DMS79 treated with DMSO at 0.1 percent for 48 hours (cell line): Measurements from ENCODE around the gene PKP4.
"Not testable (repeated sequence)": the region's sequence is repeated elsewhere in the genome, so short reads cannot be mapped to it uniquely, and the experiment has no call there.

Source experiments
- DNase-seq: peaks from one replicate; lab custom pipeline; 2025; lab: John Stamatoyannopoulos, UW

Gene PKP4

GRCh38 chr2:158473300-158473699 lies 16.5 kb downstream of the PKP4 start:
- DNase-seq: not testable (repeated sequence)

GRCh38 chr2:158473719-158474392 lies 17.1 kb downstream of the PKP4 start:
- no peak for DNase-seq

GRCh38 chr2:158474526-158475011 lies 17.8 kb downstream of the PKP4 start:
- not testable (repeated sequence) for DNase-seq

GRCh38 chr2:158477202-158477601 lies 20.4 kb downstream of the PKP4 start:
- DNase-seq: no peak

GRCh38 chr2:158478237-158478636 lies 21.5 kb downstream of the PKP4 start:
- DNase-seq: no peak

- no peak for DNase-seq
Measured at GRCh38 chr2:158478816-158479215, 22.1 kb downstream of the PKP4 start.

- DNase-seq: no peak
Measured at GRCh38 chr2:158481116-158481515, 24.4 kb downstream of the PKP4 start.

GRCh38 chr2:158482594-158482993 lies 25.8 kb downstream of the PKP4 start:
- no peak for DNase-seq

- DNase-seq: no peak
Measured at GRCh38 chr2:158484892-158485556, 28.3 kb downstream of the PKP4 start.

GRCh38 chr2:158486150-158486969 lies 29.6 kb downstream of the PKP4 start:
- DNase-seq: no peak

GRCh38 chr2:158486970-158487325 lies 30.2 kb downstream of the PKP4 start:
- no peak for DNase-seq

- no peak for DNase-seq
Measured at GRCh38 chr2:158487419-158487818, 30.7 kb downstream of the PKP4 start.

GRCh38 chr2:158488442-158489216 lies 31.9 kb downstream of the PKP4 start:
- DNase-seq: no peak

GRCh38 chr2:158489366-158490112 lies 32.8 kb downstream of the PKP4 start:
- no peak for DNase-seq

- DNase-seq: no peak
Measured at GRCh38 chr2:158491072-158491471, 34.3 kb downstream of the PKP4 start.

- DNase-seq: peak; percentile 82
Measured at GRCh38 chr2:158493458-158493857, 36.7 kb downstream of the PKP4 start.

- DNase-seq: no peak
Measured at GRCh38 chr2:158495175-158495574, 38.4 kb downstream of the PKP4 start.

- no peak for DNase-seq
Measured at GRCh38 chr2:158496986-158497385, 40.2 kb downstream of the PKP4 start.

- no peak for DNase-seq
Measured at GRCh38 chr2:158497486-158497885, 40.7 kb downstream of the PKP4 start.

- no peak for DNase-seq
Measured at GRCh38 chr2:158498043-158498748, 41.4 kb downstream of the PKP4 start.

GRCh38 chr2:158498749-158499136 lies 42.0 kb downstream of the PKP4 start:
- no peak for DNase-seq
